Thyroid gland (tissue), 4 donors: Measurements from ENCODE around the gene TNNT2.

Experiments used
- CTCF ChIP-seq, 6 experiments: fragments of 200-600 bp in 3 of 6; fragments of 450-650 bp in 3 of 6; sonication (generic) in 3 of 6; IDR thresholded peaks; one replicate each; pipeline ENCODE4 v1.5.1; 2016 to 2019; ENCODE audit warnings: antibody characterized with exemption in 6 of 6, mild to moderate bottlenecking in 2 of 6, inconsistent platforms in 1 of 6, moderate library complexity in 1 of 6
- POLR2A ChIP-seq, 2 donors: fragments of 450-650 bp; IDR thresholded peaks; one replicate each; pipeline ENCODE4 v1.6.1; 2017; ENCODE audit warnings: antibody characterized with exemption in 2 of 2, mild to moderate bottlenecking in 2 of 2, moderate library complexity in 1 of 2

GRCh38 chr1:201326710-201327109 is 50.8 kb downstream of the TNNT2 start:
- no peak for TF ChIP-seq CTCF (IDR thresholded peaks at IDR 0.05)
- TF ChIP-seq POLR2A (IDR thresholded peaks at IDR 0.05): no peak
